K562 (cell line): ENCODE measurements around the gene ACAD8. TPM values are rescaled to one million over a fixed set of nuclear protein-coding genes. Genes with fewer than 3 reads are reported as not detected.

Experiments used
- ATAC-seq: fragments of 200-7000 bp; cut with Tn5 transposase; 3 replicates; pipeline ENCODE4 v1.9.1; 2020; ENCODE audit warnings: moderate library complexity
- BruUV-seq: library from RNA; stranded (reverse); fragments of 400-500 nt; replicated peaks from 2 replicates; lab custom pipeline; 2021; lab: Mats Ljungman, UMichigan
- CTCF ChIA-PET: fragments of 300-600 bp; formaldehyde crosslinking; extraction: SDS; loops from one replicate; lab custom pipeline; 2021; ENCODE audit warnings: low intra/inter-chr PET ratio; lab: Yijun Ruan, JAX
- POLR2A ChIA-PET: fragments of 300-600, 350-650 bp; sonication (Branson Sonifier 250); formaldehyde crosslinking; extraction: SDS; loops from one replicate; lab custom pipeline; 2021; ENCODE audit warnings: antibody characterized with exemption, inconsistent platforms; lab: Yijun Ruan, JAX
- DNase-seq, 4 experiments: peaks; one replicate each; pipeline versions ENCODE4 v3.0.0 to v3.0.0-alpha.2; 2011 to 2018; ENCODE audit warnings: low spot score in 3 of 4, mixed read lengths in 3 of 4; ENCODE audit errors: extremely low read depth in 1 of 4
- FAIRE-seq: peaks from 2 replicates; lab custom pipeline; 2011; peaks lifted over from hg19 to GRCh38; lab: Jason Lieb, UNC
- H2AFZ ChIP-seq: 2 replicates; pipeline ENCODE4 v1.6.0; 2011; ENCODE audit warnings: low read depth, low read length, control low read depth, inconsistent platforms
- H3K27ac ChIP-seq: fragments of 200-600 bp; 3 replicates; pipeline ENCODE4 v1.8.0; 2011; ENCODE audit warnings: low read depth, mild to moderate bottlenecking, control low read depth, inconsistent platforms, low read length, moderate library complexity, mixed read lengths; ENCODE audit errors: extremely low read depth
- H3K27me3 ChIP-seq, 2 experiments: fragments of 300-600 bp in 1 of 2; 2 replicates in 1 of 2; 3 replicates in 1 of 2; pipeline versions ENCODE4 v1.6.0 to v1.8.0; 2011; ENCODE audit warnings: inconsistent platforms in 2 of 2, low read length in 2 of 2, mild to moderate bottlenecking in 1 of 2, mixed read lengths in 1 of 2, moderate library complexity in 1 of 2; ENCODE audit not compliant: control insufficient read depth in 2 of 2, insufficient read depth in 2 of 2
- H3K36me3 ChIP-seq: fragments of 300-600 bp; 3 replicates; pipeline ENCODE4 v1.8.0; 2011; ENCODE audit warnings: mild to moderate bottlenecking, low read length, inconsistent platforms; ENCODE audit not compliant: control insufficient read depth, insufficient read depth
- H3K4me1 ChIP-seq, 2 experiments: fragments of 200-600 bp in 1 of 2; replicated peaks in 1 of 2; 2 replicates in 1 of 2; 3 replicates in 1 of 2; pipeline versions ENCODE4 v1.5.1 to v1.8.0; 2011; ENCODE audit warnings: inconsistent platforms in 2 of 2, low read length in 2 of 2, mild to moderate bottlenecking in 1 of 2, mixed read lengths in 1 of 2, moderate library complexity in 1 of 2; ENCODE audit not compliant: control insufficient read depth in 2 of 2, insufficient read depth in 2 of 2
- H3K4me2 ChIP-seq: 2 replicates; pipeline ENCODE4 v1.6.1; 2011; ENCODE audit warnings: low read length, control low read depth, inconsistent platforms, mixed read lengths; ENCODE audit not compliant: insufficient read depth
- H3K4me3 ChIP-seq: fragments of 200-600 bp; sonication (generic), shearing (Covaris generic); 2 replicates; pipeline ENCODE4 v1.5.1; 2016; ENCODE audit warnings: control low read depth, inconsistent platforms
- H3K79me2 ChIP-seq: fragments of 200-600 bp; 3 replicates; pipeline ENCODE4 v1.8.0; 2011; ENCODE audit warnings: low read length, inconsistent platforms; ENCODE audit not compliant: control insufficient read depth, insufficient read depth
- H3K9ac ChIP-seq, 2 experiments: 2 replicates each; pipeline versions ENCODE4 v1.6.0 to v1.6.1; 2011; ENCODE audit warnings: low read depth in 2 of 2, low read length in 2 of 2, control low read depth in 1 of 2, inconsistent platforms in 1 of 2, mild to moderate bottlenecking in 1 of 2, mixed read lengths in 1 of 2; ENCODE audit not compliant: insufficient read depth in 1 of 2
- H3K9me1 ChIP-seq: one replicate; pipeline ENCODE4 v1.6.0; 2011; ENCODE audit warnings: inconsistent platforms, mild to moderate bottlenecking, low read length, moderate library complexity; ENCODE audit not compliant: control insufficient read depth, insufficient read depth
- H3K9me3 ChIP-seq: replicated peaks from 2 replicates; pipeline ENCODE4 v1.5.1; 2011; ENCODE audit warnings: low read depth, low read length, inconsistent platforms; ENCODE audit not compliant: control insufficient read depth, insufficient read depth
- H4K20me1 ChIP-seq: replicated peaks from 2 replicates; pipeline ENCODE4 v1.6.1; 2011; ENCODE audit warnings: low read length, inconsistent platforms, mixed read lengths; ENCODE audit not compliant: control insufficient read depth, insufficient read depth
- CEBPG ChIP-seq, 3 experiments: fragments of 200-800 bp in 1 of 3; sonication (Bioruptor generic) in 1 of 3; sonication (generic) in 1 of 3; formaldehyde crosslinking in 1 of 3; IDR thresholded peaks in 2 of 3; conservative IDR thresholded peaks in 1 of 3; 2 replicates each; pipeline versions ENCODE4 v1.6.1 to v1.8.0; 2016 to 2022; ENCODE audit warnings: missing compliant biosample characterization in 2 of 3, missing genetic modification characterization in 2 of 3, mild to moderate bottlenecking in 1 of 3, missing genetic modification reagents in 1 of 3
- ETV1 ChIP-seq: fragments of 450-650 bp; conservative IDR thresholded peaks from 2 replicates; pipeline ENCODE4 v1.6.1; 2016; ENCODE audit warnings: missing genetic modification characterization, control low read depth, low read depth, missing compliant biosample characterization
- FUS ChIP-seq: fragments of 200-400 bp; formaldehyde crosslinking; optimal IDR thresholded peaks from 2 replicates; pipeline ENCODE3; 2017; ENCODE audit warnings: low read depth, low read length
- GABPA ChIP-seq: fragments of 200-800 bp; sonication (Bioruptor generic); conservative IDR thresholded peaks from 2 replicates; pipeline ENCODE4 v1.6.1; 2016; ENCODE audit warnings: low read depth, missing genetic modification characterization, missing compliant biosample characterization
- HNRNPK ChIP-seq: fragments of 200-400 bp; formaldehyde crosslinking; IDR thresholded peaks from one replicate; pipeline ENCODE4 v1.6.1; 2018; ENCODE audit warnings: mild to moderate bottlenecking, low read depth, low read length; ENCODE audit not compliant: poor library complexity, severe bottlenecking
- MEF2D ChIP-seq: conservative IDR thresholded peaks from 2 replicates; pipeline ENCODE4 v1.6.1; 2016; ENCODE audit warnings: low read depth, missing genetic modification characterization, missing compliant biosample characterization
- SPI1 ChIP-seq: IDR thresholded peaks from 2 replicates; pipeline ENCODE4 v1.6.1; 2011; ENCODE audit warnings: low read depth, low read length, control low read depth, borderline replicate concordance
- TCF3 ChIP-seq: sonication (generic); formaldehyde crosslinking; IDR thresholded peaks from 2 replicates; pipeline ENCODE4 v1.4.0; 2020; ENCODE audit warnings: mild to moderate bottlenecking, missing genetic modification reagents
- ZNF584 ChIP-seq: fragments of 200-800 bp; sonication (Bioruptor generic); IDR thresholded peaks from 2 replicates; pipeline ENCODE4 v1.6.1; 2016; ENCODE audit warnings: low read depth, mild to moderate bottlenecking, missing genetic modification characterization, missing compliant biosample characterization
- in situ Hi-C: fragments of 300-500 bp; cut with MboI; formaldehyde crosslinking; loops from 4 replicates; pipeline ENCODE4 v1.15.0; 2018; ENCODE audit warnings: inconsistent platforms, mixed read lengths
- intact Hi-C: fragments of 100-400 bp; cut with micrococcal nuclease; formaldehyde crosslinking; loops from 2 replicates; pipeline ENCODE4 v1.14.2; 2022
- polyA plus RNA-seq, 8 experiments: library from polyadenylated mRNA; depleted of rRNA in 4 of 8; stranded (reverse) in 5 of 8; unstranded in 3 of 8; fragments of >200 nt; fragmentation: Nextera tagmentation in 2 of 8; fragmentation: Illumina TruSeq in 1 of 8; extraction: Ambion mirVana in 2 of 8; extraction: Trizol in 1 of 8; gene quantifications; 2 replicates each; pipeline versions ENCODE4 v1.2.1 to v1.2.3, GENCODE V29; 2011 to 2014; ENCODE audit warnings: inconsistent platforms in 1 of 8, missing spikeins in 1 of 8
- total RNA-seq, 7 experiments: library from RNA; depleted of rRNA in 6 of 7; stranded (reverse); fragments of >200 nt in 6 of 7; fragmentation: Illumina TruSeq in 2 of 7; extraction: Trizol in 2 of 7; gene quantifications; 2 replicates each; pipeline versions ENCODE4 v1.2.1 to v1.2.3, GENCODE V29; 2011 to 2021; ENCODE audit warnings: low replicate concordance in 1 of 7
- TF ChIP-seq, protein P1 (sequence below): fragments of 250-450 bp; sonication (Bioruptor Pico); IDR thresholded peaks from 2 replicates; pipeline ENCODE4 v1.8.0; 2022; ENCODE audit warnings: inconsistent platforms, mild to moderate bottlenecking, moderate library complexity, borderline replicate concordance
- TF ChIP-seq, protein P2 (sequence below): fragments of 450-650 bp; formaldehyde crosslinking; IDR thresholded peaks from 2 replicates; pipeline ENCODE4 v1.4.0; 2022; ENCODE audit warnings: missing genetic modification characterization
- TF ChIP-seq, protein P3 (sequence below): sonication (generic); formaldehyde crosslinking; IDR thresholded peaks from 2 replicates; pipeline ENCODE4 v1.8.0; 2022; ENCODE audit warnings: mild to moderate bottlenecking, missing genetic modification reagents, borderline replicate concordance

ACAD8 gene
- total and polyA plus RNA-seq, 9 of the 15 experiments (the other 6 are each of a cell fraction or from before 2014, with no cell fraction given): 6.5 to 34.1 (median 20.1) TPM

DNA sequence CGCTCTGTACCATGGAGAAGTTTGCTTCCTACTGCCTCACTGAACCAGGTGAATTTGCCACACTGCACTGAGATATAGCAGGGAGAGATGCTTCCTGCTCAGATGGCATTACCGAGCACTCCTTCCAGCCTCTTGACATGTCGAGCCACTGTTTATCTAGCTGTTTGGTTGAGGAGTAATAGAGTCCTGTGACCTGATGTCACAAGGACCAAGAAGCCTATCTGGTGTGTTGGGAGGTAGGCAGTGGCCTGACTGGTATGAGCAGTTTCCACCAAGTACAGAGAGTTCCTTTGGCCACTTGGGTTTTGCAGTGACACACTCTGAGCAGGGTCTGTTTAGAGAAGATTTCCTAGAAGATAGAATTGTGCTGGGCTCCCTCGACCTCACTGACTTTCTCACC, 5.2 kb downstream of the ACAD8 start (continued):
- TF ChIP-seq, protein P1, sequence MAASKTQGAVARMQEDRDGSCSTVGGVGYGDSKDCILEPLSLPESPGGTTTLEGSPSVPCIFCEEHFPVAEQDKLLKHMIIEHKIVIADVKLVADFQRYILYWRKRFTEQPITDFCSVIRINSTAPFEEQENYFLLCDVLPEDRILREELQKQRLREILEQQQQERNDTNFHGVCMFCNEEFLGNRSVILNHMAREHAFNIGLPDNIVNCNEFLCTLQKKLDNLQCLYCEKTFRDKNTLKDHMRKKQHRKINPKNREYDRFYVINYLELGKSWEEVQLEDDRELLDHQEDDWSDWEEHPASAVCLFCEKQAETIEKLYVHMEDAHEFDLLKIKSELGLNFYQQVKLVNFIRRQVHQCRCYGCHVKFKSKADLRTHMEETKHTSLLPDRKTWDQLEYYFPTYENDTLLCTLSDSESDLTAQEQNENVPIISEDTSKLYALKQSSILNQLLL (CRISPR knock-in tag): no peak

DNA sequence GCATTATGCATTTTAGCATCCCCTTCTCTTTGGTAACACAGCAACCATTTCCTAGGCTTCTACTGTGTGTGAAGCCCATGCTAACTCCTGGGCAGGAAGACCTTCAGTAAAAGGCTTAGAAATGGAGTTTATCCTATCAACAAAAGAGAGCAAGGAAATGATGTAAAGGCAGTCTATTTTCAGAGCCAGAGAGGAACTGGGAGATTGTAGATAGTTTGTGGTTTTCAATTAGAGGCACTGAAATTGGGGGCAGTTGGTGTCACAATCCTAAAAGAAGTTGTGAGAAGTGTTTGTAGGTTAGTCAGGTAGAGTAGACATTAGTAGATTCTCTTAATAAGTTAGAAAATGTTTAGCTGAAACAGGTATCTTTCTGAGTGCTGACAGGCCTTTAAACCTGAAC, 7.1 kb downstream of the ACAD8 start:
- Histone ChIP-seq H2AFZ (no peak overlapping the region), H3K4me1 (peaks cover 0 to 3% of the 10 kb centered on the region in 2 experiments; a peak in 1 of 5 replicates), H3K9me3 (no peaks in the 10 kb centered on the region), H3K9ac (no peak overlapping the region), H3K27ac (no peak overlapping the region), H3K9me1 (no peaks in the 10 kb centered on the region), H3K36me3 (peaks cover 64% of the 10 kb centered on the region), H4K20me1 (no peaks in the 10 kb centered on the region), H3K4me3 (no peak overlapping the region), H3K4me2 (no peak overlapping the region), H3K27me3 (no peaks in the 10 kb centered on the region), H3K79me2 (peaks cover 1% of the 10 kb centered on the region; the same call in 2 of the 3 replicates)
- DNase-seq (no peak), FAIRE-seq (no peak), ATAC-seq (no peak)
- ChIA-PET CTCF (no interaction called here), POLR2A (no interaction called here)
- TF ChIP-seq GABPA (tag) (peak; percentile 57), ZNF584 (0 out of 2 replicates have a peak, but pooled peaks have one; percentile 19), TCF3 (CRISPR knock-in tag) (peak; percentile 14; the same call in 1 of the 2 replicates), SPI1 (peak; percentile 40; the same call in 1 of the 2 replicates), FUS (no peak), ETV1 (tag) (peak; percentile 45; the same call in 1 of the 2 replicates), HNRNPK (no peak), CEBPG (CRISPR knock-in tag; IDR thresholded peaks at IDR 0.05) (no peak), CEBPG (tag; conservative IDR thresholded peaks at IDR 0.05 in 1 of 2, IDR thresholded peaks at IDR 0.05 in 1 of 2) (0 out of 4 replicates have a peak, but pooled peaks of 1 of the 2 experiments have one; percentile 17), MEF2D (tag) (peak; percentile 70; the same call in 1 of the 2 replicates)
- TF ChIP-seq, protein P2, sequence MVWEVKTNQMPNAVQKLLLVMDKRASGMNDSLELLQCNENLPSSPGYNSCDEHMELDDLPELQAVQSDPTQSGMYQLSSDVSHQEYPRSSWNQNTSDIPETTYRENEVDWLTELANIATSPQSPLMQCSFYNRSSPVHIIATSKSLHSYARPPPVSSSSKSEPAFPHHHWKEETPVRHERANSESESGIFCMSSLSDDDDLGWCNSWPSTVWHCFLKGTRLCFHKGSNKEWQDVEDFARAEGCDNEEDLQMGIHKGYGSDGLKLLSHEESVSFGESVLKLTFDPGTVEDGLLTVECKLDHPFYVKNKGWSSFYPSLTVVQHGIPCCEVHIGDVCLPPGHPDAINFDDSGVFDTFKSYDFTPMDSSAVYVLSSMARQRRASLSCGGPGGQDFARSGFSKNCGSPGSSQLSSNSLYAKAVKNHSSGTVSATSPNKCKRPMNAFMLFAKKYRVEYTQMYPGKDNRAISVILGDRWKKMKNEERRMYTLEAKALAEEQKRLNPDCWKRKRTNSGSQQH (CRISPR knock-in tag): no peak
- TF ChIP-seq, protein P3, sequence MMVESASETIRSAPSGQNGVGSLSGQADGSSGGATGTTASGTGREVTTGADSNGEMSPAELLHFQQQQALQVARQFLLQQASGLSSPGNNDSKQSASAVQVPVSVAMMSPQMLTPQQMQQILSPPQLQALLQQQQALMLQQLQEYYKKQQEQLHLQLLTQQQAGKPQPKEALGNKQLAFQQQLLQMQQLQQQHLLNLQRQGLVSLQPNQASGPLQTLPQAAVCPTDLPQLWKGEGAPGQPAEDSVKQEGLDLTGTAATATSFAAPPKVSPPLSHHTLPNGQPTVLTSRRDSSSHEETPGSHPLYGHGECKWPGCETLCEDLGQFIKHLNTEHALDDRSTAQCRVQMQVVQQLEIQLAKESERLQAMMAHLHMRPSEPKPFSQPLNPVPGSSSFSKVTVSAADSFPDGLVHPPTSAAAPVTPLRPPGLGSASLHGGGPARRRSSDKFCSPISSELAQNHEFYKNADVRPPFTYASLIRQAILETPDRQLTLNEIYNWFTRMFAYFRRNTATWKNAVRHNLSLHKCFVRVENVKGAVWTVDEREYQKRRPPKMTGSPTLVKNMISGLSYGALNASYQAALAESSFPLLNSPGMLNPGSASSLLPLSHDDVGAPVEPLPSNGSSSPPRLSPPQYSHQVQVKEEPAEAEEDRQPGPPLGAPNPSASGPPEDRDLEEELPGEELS (CRISPR knock-in tag): no peak
- intact Hi-C loops: no loop called here
- in situ Hi-C loops: no loop called here
- no TSS peak for BruUV-seq
